HG02981 (cell line): ENCODE measurements around the gene KRT35.

Source experiments
- ATAC-seq: cut with Tn5 transposase; IDR thresholded peaks from one replicate; pipeline ENCODE4 v1.9.1; 2021; ENCODE audit warnings: mild to moderate bottlenecking, moderate library complexity; ENCODE audit not compliant: unreplicated experiment

KRT35 gene

DNA sequence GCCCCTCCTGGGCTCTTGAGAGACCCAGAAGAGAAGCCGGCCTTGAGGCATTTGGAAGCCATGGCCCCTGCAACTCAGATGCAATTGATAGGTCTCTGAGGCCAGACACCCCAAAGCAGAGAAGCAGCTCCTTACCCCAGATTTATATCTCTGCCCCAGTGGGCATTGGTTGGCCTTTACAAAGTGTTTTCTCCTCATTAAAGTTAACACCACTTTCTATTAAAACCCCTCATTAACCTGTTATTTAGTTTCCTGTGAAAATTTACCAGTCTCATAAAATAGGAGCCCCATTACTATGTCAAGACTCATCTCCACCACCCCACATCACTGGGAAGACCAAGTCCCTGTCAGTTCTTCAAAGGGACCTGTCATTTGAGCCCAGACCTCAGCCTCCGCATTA is at the start of gene KRT35:
KRT35 (minus strand) TSS at position 116 of the 400 bp plus-strand sequence; CDS start at position 62, 54 bp downstream.
- no peak for ATAC-seq

DNA sequence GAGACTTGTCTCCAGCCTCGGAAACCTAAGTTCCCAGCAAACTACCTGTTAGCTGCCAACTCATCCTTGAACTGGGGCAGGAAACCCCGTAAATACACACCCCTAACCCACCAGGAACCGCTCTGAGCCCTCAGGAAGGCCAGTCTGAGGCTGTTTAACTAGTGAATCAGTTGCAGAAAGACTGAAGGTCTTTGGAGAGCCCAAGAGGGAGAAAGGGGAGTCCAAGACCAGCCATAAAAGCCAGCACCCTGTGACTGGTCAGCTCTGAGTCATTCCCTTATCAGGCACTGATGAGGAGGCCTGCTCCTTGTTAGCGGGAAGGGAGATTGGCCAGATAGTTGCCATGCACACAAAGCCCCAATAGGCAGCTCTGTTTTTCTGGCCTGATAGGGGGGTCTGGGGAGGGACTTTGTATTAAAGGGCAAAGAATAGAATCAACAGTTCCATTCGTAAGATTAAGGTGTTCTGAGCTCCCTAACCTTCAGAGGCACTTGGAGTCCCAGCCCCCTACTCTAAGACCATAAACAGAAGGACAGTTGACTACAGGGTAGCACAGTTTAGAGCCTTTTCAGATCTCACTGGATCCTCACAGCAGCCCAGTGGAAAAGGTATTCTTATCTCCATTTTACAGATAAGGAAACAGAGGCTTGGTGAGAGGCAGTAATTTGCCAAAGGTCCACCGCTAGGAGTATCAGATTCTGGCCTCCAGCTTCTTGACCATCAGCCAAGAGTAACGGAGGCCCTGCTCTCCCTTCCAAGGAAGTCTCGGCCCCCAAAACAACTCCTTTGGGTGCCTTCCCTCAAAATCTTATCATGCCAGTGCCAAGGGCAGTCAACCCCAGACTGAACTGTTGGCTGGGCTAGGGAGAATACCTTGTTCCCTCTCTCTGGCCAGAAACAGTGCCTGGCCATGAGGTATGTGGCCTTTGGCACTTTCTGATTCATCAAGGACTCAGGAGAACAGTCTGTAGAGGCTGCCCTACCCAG is 49.4 kb upstream of the KRT35 start:
- no peak for ATAC-seq

DNA sequence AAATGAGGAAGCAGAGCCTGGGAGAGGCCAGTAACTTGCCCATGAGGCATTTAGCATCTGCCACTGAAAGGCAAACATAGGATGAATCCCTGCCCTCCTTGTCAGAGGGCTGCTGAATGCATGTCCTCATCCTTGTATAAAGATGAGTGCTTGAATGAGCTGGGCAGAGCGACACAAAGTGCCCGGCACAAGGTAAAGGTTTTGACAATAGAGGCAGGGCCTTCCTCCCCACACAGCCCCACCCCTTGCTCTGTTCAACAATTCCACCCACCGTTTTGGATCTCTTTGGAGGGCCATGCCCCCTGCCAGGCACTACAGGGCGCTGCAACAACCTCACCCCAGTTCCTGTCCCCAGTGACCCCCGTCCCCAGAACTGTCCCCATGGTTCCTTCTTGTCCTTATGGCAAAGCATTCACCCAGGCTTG is 48.6 kb upstream of the KRT35 start:
- ATAC-seq = no peak

DNA sequence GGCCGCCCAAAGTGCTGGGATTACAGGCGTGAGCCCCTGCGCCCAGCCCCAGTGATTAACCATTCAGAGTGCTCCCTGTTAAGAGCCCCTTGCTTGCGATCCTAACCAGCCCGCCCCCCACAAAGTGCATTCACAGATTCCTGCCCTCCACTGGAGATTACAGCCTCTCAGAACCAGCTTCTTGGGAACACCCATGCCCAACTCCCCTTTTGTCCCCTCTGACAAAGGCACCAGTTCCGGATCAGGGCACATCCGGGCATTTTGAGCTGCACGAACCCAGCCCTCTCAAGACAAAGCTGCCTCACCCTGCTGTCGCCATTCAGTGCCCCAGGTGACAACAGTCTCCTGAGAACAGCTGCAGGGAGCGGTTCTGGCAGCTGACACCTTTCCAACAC is 48.0 kb upstream of the KRT35 start:
- no peak for ATAC-seq

DNA sequence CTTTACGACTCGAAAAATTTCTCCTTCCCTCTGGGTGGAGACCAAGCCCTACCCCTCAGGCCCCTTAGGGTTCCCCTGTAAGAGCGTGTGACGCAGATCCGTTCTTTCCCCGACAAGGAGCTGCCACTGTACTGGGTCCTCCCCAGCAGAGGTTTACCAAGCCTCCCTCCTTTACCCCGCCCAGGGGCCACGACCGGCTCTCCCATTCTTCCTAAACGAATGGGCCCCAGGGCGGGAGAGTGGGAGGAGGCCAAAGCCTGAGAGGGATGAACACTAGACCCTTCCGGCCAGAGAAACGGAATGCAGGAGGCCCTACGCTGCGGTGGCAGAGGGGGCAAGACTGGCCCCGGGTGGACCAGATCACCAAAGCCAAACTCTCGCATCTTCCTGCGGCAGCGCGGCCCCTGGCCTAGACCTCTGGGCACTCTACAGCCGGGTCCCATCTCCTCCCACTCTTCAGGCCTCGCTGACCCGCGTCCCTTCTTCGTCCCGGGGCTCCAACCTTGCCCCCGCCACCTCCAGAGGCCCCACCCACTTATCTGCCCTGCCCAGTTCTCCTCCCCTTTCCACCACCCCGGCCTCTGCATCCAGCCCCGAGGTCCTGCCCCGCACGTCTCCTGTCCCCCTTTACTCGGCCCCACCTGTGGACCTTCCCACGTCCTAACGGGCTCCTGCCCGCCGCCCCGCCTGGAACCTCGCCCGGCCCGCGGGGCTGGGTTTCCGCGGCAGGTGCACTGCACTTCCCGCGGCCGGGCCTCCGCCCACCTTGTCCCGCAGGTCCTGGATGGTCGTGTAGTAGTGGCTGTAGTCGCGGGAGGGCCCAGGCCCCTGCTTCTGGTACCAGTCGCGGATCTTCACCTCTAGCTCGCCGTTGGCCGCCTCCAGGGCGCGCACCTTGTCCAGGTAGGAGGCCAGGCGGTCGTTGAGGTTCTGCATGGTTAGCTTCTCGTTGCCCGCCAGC is 46.4 kb upstream of the KRT35 start:
- no peak for ATAC-seq

DNA sequence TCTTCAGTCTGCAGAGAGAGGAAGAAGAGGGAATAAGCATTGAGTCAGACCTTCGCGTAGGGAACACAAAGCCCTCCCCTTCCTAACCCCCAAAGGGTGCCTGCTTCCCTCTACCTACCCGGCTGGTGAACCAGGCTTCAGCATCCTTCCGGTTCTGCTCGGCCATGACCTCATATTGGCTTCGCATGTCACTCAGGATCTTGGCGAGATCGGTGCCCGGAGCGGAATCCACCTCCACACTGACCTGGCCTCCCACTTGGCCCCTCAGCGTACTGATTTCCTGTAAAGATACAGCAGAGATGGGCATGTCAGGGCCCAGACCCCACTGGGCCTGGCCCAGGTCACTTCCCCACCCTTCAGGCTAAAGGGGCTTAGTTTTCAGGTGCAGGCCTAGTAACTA is 43.3 kb upstream of the KRT35 start:
- ATAC-seq = no peak

DNA sequence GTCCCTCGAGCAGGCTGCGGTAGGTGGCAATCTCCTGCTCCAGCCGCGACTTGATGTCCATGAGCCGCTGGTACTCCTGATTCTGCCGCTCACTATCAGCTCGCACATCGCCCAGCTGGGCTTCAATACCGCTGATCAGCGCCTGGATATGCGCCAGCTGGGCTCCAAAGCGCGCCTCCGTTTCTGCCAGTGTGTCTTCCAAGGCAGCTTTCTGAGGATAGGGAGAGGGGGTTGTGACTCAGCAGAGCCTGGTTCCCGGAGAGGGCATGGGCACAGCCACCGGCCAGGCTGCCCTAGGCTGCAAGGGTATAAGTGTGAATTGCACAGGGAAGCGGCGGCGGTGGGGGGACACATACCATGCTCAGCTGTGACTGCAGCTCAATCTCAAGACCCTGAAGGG is 42.8 kb upstream of the KRT35 start:
- no peak for ATAC-seq

DNA sequence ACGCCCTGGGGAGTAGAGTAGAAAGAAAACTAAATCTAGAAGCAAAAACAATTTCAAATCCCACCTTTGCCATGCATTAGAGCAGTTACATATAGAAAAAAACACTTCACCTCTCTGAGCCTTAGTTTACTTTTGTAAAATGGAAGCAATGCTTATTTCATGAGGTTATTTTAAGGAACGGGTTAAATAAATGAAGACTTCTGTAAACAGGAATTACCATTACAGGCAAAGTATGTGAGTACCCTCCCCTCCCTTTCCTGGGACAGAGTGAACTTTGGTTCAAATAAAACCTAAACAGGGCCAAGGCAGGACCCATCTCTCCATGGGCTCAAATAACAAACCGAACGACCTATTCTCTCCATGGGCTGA is 42.3 kb upstream of the KRT35 start:
- no peak for ATAC-seq

DNA sequence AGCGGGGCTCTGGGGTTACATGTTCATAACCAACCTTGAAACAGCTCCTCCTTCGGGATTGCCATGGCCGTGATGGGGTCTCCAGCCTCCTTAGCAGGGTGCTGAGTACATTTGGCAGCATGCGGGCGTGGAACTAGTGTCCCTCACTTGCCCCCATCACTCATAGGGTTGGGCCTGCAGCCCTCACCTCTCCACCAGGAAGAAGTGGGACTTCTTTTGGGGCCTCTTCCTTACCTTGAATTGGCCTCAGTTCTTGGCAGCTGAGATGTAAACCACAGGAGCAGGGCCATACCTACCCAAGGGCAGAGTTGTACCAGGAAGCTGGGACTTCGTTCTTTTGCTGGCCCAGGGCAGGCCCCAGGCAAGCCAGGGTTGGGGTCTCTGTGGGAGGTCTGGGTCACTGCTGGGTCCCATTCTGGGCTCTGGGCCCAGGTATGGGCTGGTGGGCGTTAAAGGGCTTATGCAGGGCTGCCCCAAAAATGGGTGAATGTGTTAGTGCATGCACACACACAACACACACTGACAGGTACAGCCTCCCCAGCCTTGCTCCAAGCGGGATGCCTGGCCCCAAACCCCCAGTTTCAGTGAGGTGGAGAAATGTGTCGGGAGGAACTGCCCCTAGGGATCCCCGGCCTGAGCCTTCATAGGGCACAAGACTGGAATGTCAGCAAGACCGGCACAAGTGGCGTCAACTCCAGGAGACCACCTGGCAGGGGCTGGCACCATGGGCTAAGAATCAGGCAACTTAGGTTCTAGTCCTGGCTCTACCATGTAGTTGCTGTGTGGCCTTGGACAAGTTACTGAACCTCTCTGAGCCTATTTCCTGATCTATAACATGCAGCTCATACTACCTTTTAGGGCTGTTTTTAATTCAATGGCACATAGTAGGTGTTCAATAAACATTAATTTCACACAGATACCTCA is 41.6 kb upstream of the KRT35 start:
- no peak for ATAC-seq

DNA sequence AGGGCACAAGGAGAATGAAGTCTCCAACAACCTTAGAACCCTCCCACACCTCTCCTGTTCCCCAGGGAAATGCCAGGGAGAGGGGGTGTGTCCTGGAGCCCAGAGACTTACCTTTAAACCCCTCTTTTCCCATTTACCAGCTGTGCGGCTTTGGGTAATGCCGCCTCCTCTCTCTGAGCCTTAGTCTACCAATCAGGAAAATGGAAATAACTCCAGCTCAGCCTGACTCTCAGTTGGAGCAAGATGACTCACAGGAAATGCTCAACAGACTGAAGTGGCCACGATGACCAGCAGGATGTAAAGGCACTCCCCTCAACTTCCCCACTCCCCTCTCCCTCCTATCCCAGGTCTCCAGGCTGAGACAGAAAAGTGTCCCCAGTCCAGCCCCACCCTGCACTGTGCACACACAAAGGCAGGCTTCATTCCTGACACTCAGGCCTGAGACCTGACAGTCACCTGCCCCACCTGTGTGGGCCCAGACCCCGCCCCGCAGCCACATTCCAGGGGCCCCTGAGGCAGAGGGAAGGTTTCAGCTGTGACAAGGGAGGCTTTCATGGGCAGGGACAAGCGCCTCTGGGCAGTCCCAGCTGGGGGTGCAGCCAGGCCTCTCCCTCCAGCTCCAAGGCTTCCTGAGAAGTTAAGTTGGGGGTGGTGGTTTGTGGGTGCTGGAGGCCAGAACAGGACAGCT is 40.8 kb upstream of the KRT35 start:
- ATAC-seq = no peak

DNA sequence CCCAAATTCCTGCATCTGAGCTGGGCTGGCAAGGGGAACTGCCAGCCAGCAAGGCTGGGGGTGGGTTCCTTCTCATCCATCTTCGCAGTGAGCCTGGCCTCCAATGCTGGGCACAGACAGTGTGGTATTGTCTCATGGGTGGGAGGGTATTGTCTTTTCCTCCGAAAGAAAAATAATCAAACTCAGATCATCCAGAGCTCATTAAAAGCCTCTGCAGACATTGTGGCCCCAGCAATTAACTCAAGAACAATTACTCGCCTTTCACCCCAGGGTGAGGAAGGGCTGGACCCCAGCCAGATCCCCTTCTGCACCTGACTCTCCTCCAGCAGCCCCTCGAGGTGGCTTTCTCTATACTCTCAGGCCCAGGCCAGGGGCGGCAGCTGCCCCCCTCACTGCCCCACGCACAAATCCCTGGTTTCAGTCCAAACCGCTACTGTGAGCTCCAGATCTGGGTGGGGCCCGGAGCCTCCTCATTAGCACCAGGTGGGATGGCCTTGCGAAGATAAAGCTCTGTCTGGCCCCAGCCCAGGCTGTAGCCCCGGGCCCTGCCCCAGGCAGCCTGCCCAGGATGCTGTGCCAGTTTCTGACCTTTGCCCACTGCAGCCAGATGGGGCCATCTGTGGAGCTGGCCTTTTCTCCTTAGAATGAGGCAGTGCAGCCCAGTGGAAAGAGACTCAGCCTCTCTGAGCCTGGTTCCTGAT is 40.0 kb upstream of the KRT35 start:
- no peak for ATAC-seq

DNA sequence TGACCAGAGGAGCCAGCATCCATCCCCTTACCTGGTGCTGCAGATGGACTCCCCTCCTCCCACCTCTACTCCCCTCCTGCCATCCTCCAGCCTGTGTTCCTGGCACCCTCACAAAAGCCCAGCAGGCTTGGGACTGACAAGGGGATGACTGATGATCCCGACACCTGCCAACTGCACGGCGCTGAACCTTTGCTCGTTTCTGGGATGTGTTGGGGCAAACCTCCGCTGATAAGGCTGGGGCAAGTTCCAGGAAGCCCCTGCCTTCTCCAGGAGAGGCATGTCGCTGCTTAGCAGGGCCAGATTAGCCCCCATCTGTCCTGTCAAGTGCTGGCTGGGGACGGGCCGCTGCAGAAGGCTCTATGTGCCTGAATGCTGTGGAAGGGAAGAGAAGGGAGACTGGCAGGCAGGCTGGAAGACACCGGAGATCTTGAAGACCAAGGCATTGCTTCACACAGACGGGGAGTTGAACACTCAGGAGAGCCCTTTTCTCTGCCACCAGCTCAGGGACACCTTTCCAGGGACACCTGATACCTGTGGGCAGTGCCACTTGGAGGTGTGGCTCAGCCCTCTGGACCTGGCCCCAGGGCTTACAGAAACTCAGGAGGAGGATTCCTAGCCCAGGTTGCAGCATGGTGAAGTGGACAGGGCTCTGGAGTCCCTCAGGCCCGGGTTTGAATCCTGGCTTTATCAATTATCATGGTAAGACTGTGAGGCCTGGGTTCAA is 38.7 kb upstream of the KRT35 start:
- ATAC-seq = no peak

DNA sequence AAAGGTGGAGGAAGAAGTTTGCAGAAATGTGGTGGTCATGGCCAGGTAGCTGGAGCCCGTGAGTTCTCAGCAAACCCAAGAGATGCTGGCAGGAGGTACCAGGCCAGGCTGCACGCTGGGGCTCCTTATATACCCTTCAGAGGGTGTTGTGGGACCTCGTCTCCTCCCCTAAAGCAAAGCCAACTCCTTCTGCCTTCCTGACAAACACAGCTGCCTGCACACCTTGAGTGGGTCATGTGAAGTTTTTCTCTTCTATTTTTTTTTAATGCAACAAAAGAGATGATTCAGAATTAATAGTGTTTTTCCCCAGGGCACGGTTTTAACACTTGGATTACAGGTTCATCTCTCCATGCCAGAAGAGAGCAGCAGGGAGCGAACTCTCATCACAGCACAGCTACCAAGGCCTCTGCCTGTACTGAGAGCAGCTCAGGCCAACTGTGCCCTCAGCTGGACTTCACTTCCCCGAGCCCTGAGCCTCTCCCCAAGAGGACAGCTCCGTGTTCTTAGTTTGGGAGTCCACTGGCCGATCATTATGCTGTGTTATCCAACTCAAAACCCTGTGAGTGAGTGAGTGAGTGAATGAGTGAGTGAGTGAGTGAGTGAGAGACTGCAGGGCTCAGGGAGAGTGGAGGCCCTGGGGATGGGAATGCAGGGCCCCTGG is 38.0 kb upstream of the KRT35 start, which contains the start of gene KRT15:
KRT15 (minus strand) TSS at position 102 of the 661 bp plus-strand sequence; CDS start at position 39, 63 bp downstream.
- ATAC-seq = no peak

DNA sequence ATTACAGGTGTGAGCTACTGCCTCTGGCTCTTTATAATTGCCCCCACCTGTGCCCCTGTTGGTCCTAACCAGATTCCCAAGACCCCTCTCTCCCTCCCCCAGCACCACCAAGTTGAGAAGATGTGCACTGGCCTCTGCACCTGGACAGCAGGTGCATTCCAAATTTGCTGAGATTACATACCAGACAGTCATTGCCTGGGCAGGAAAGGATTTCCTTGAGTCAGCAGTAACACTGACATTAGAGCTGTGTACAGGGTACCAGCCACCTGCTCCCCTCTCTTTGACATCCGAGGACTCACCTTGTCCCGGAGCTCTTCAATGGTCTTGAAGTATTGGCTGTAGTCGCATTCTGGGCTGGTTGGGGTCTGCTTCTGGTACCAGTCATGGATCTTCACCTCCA is 37.1 kb upstream of the KRT35 start:
- ATAC-seq = no peak

DNA sequence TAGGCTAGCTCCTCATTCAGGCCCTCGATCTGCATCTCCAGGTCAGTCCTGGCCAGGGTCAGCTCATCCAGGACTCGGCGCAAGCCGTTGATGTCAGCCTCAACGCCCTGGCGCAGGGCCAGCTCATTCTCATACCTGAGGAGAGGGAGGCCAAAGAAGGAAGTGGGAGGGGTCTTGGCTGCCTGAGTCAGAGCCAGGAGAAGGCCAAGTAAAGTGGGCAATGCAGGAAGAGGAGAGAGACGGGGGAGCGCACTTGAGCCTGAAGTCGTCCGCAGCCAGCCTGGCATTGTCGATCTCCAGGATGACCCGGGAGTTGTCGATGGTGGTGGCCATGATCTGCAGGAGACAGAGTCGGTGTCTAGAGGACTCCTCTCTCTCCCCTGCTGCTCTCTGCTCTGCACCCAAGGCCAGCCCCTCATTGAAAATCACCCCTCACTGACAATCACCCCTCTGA is 35.9 kb upstream of the KRT35 start:
- no peak for ATAC-seq

DNA sequence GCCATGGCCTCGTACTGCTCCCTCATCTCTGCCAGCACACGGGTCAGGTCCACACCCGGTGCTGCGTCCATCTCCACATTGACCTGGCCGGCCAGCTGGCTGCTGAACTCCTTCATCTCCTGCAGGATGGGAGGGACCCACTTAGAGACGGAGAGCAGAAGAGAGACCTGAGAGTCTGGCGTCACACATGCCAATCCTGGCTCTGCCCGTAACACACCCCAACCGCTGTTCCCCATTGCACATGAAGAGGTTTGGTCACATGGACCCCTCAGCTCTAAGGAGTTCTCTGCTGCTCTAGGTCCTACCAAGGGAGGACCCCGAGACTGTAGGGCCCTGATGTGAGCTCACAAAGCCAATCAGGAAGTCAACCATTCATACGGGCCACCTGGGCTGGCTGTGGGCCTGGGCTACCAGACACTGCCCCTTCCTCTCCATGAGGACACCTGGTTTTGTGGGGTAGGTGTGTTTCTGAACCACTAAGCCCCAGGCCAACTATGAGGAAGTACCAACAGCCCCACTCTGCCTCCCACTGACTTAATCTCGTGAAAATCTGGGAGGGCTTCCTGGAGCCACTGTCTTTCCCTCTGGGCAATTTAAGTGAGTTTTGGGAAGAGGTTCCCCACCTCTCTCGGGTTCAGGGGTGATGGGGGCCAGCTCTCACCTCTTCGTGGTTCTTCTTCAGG is 35.3 kb upstream of the KRT35 start:
- no peak for ATAC-seq

DNA sequence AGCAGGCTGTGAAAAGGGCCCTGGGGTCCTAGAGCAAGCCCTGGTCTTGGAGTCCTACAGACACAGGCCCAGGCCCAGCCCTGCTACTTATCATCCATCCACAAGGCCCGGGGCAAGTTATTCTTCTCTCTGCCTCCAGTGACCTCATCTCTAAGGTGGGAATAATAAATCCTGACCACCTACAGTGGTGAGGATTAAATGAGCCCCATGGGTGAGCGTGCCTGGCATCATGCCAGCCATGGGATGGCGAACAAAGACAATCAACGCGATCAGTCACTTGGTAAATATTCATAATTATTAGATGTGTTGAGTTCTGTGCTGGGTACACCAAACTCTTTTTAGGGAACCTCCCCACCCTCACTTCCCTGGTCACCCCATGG is 32.2 kb upstream of the KRT35 start:
- ATAC-seq = no peak
